Endothelial cell of umbilical vein (primary cell): ENCODE data around the gene CACNA1E. TPM values are rescaled to one million over a fixed set of nuclear protein-coding genes. Genes with fewer than 3 reads are reported as not detected.

ENCODE experiments used
- BruUV-seq: library from RNA; stranded (reverse); fragments of 400-500 nt; replicated peaks from 2 replicates; lab custom pipeline; 2021; lab: Mats Ljungman, UMichigan
- CTCF ChIA-PET: fragments of 300-600, 350-600 bp; sonication (Branson Sonifier 250); formaldehyde crosslinking; loops from one replicate; lab custom pipeline; 2021; ENCODE audit warnings: antibody characterized with exemption, inconsistent platforms; lab: Charles Lee
- POLR2A ChIA-PET: fragments of 300-600, 350-600 bp; sonication (Branson Sonifier 250); formaldehyde crosslinking; loops from one replicate; lab custom pipeline; 2021; ENCODE audit warnings: antibody characterized with exemption, inconsistent platforms; lab: Charles Lee
- DNase-seq: peaks from one replicate; pipeline ENCODE4 v3.0.0-alpha.2; 2011; ENCODE audit warnings: low read depth, low spot score
- FAIRE-seq: peaks from 2 replicates; lab custom pipeline; 2011; peaks lifted over from hg19 to GRCh38; lab: Jason Lieb, UNC
- H2AFZ ChIP-seq: 2 replicates; pipeline ENCODE4 v1.6.0; 2012; ENCODE audit warnings: low read depth, low read length, control low read depth, inconsistent platforms
- H3K27ac ChIP-seq: 2 replicates; pipeline ENCODE4 v1.5.1; 2011; ENCODE audit warnings: low read depth, mild to moderate bottlenecking, control low read depth, low read length, moderate library complexity; ENCODE audit not compliant: insufficient read depth
- H3K27me3 ChIP-seq, 2 experiments: 2 replicates each; pipeline versions ENCODE4 v1.6.0 to v1.6.1; 2011; ENCODE audit warnings: low read length in 2 of 2, mixed read lengths in 1 of 2; ENCODE audit not compliant: control insufficient read depth in 2 of 2, insufficient read depth in 2 of 2
- H3K36me3 ChIP-seq, 2 experiments: 2 replicates in 1 of 2; 3 replicates in 1 of 2; pipeline ENCODE4 v1.5.1; 2011; ENCODE audit warnings: low read length in 2 of 2, mild to moderate bottlenecking in 1 of 2, moderate library complexity in 1 of 2; ENCODE audit not compliant: control insufficient read depth in 2 of 2, insufficient read depth in 2 of 2; ENCODE audit errors: extremely low read depth in 1 of 2
- H3K4me1 ChIP-seq: 3 replicates; pipeline ENCODE4 v1.5.1; 2011; ENCODE audit warnings: mild to moderate bottlenecking, low read length; ENCODE audit not compliant: control insufficient read depth, insufficient read depth; ENCODE audit errors: extremely low read depth
- H3K4me2 ChIP-seq: 2 replicates; pipeline ENCODE4 v1.6.1; 2011; ENCODE audit warnings: low read length, control low read depth, mixed read lengths; ENCODE audit not compliant: insufficient read depth
- H3K4me3 ChIP-seq, 3 experiments: fragments of 200-600 bp in 1 of 3; sonication (generic), shearing (Covaris generic) in 1 of 3; replicated peaks in 1 of 3; 2 replicates each; pipeline ENCODE4 v1.5.1; 2011 to 2016; ENCODE audit warnings: control low read depth in 3 of 3, low read length in 3 of 3, mild to moderate bottlenecking in 2 of 3, inconsistent platforms in 1 of 3, low read depth in 1 of 3, moderate library complexity in 1 of 3; ENCODE audit not compliant: insufficient read depth in 1 of 3
- H3K79me2 ChIP-seq: 2 replicates; pipeline ENCODE4 v1.6.0; 2012; ENCODE audit warnings: low read length, inconsistent platforms; ENCODE audit not compliant: control insufficient read depth, insufficient read depth
- H3K9ac ChIP-seq: replicated peaks from 2 replicates; pipeline ENCODE3; 2011; ENCODE audit warnings: low read length, control low read depth; ENCODE audit not compliant: insufficient read depth; ENCODE audit errors: extremely low read depth
- H3K9me1 ChIP-seq: replicated peaks from 3 replicates; pipeline ENCODE4 v1.6.0; 2011; ENCODE audit warnings: mild to moderate bottlenecking, low read length; ENCODE audit not compliant: control insufficient read depth, insufficient read depth; ENCODE audit errors: extremely low read depth
- H3K9me3 ChIP-seq: replicated peaks from 2 replicates; pipeline ENCODE4 v1.5.1; 2012; ENCODE audit warnings: low read length, inconsistent platforms; ENCODE audit not compliant: control insufficient read depth, insufficient read depth
- H4K20me1 ChIP-seq: replicated peaks from 2 replicates; pipeline ENCODE3; 2011; ENCODE audit warnings: mild to moderate bottlenecking, low read length; ENCODE audit not compliant: control insufficient read depth, insufficient read depth; ENCODE audit errors: extremely low read depth
- CTCF ChIP-seq, 2 donors: IDR thresholded peaks; 1 replicate in 1 of 2; 2 replicates in 1 of 2; pipeline ENCODE4 v1.5.1; 2011; ENCODE audit warnings: low read length in 2 of 2, mild to moderate bottlenecking in 2 of 2, moderate library complexity in 2 of 2, control low read depth in 1 of 2, inconsistent platforms in 1 of 2, low read depth in 1 of 2; ENCODE audit not compliant: insufficient read depth in 1 of 2; ENCODE audit errors: extremely low read depth in 1 of 2
- EZH2 ChIP-seq: IDR thresholded peaks from 2 replicates; pipeline ENCODE4 v1.6.1; 2012; ENCODE audit warnings: borderline replicate concordance, low read depth, mild to moderate bottlenecking, moderate library complexity, low read length, inconsistent platforms; ENCODE audit not compliant: severe bottlenecking
- FOS ChIP-seq: IDR thresholded peaks from 2 replicates; pipeline ENCODE4 v1.6.1; 2011; ENCODE audit warnings: mild to moderate bottlenecking, low read length, moderate library complexity, borderline replicate concordance; ENCODE audit not compliant: insufficient read depth
- GATA2 ChIP-seq: IDR thresholded peaks from 2 replicates; pipeline ENCODE4 v1.7.0; 2011; ENCODE audit warnings: low read depth, mild to moderate bottlenecking, moderate library complexity, mixed read lengths, low read length; ENCODE audit not compliant: insufficient read length, insufficient read depth
- JUN ChIP-seq: IDR thresholded peaks from 2 replicates; pipeline ENCODE4 v1.6.1; 2011; ENCODE audit warnings: borderline replicate concordance, low read depth; ENCODE audit not compliant: insufficient read length, insufficient read depth
- MAX ChIP-seq: IDR thresholded peaks from 2 replicates; pipeline ENCODE4 v1.6.1; 2011; ENCODE audit not compliant: insufficient read depth, insufficient read length
- MYC ChIP-seq: IDR thresholded peaks from one replicate; pipeline ENCODE4 v1.6.1; 2011; ENCODE audit warnings: mild to moderate bottlenecking, low read depth, low read length
- POLR2A ChIP-seq: IDR thresholded peaks from 2 replicates; pipeline ENCODE4 v1.6.1; 2012; ENCODE audit warnings: low read depth, mild to moderate bottlenecking, control low read depth, low read length
- POLR2AphosphoS5 ChIP-seq: IDR thresholded peaks from 2 replicates; pipeline ENCODE4 v1.6.1; 2012; ENCODE audit warnings: low read depth, mild to moderate bottlenecking, control low read depth, low read length, moderate library complexity; ENCODE audit not compliant: insufficient read depth
- dilution Hi-C: fragments of 300-500 bp; cut with MboI; formaldehyde crosslinking; loops from one replicate; pipeline ENCODE4 v1.15.0; 2019; ENCODE audit warnings: low sequenced_read_pairs; ENCODE audit not compliant: extremely low pct_ligation_motif_present
- intact Hi-C: fragments of 100-400 bp; cut with micrococcal nuclease; formaldehyde crosslinking; loops from one replicate; pipeline ENCODE4 v1.10.0; 2022
- polyA plus RNA-seq, 4 experiments: library from polyadenylated mRNA; depleted of rRNA in 3 of 4; stranded (reverse) in 3 of 4; unstranded in 1 of 4; fragments of >200 nt; gene quantifications; 2 replicates each; pipeline versions ENCODE4 v1.2.1 to v1.2.3, GENCODE V29; 2011 to 2012; ENCODE audit warnings: missing spikeins in 1 of 4
- total RNA-seq: library from RNA; stranded (reverse); gene quantifications from 2 replicates; pipeline ENCODE4 v1.2.3, GENCODE V29; 2021

Gene CACNA1E
- total and polyA plus RNA-seq, 2 donors (not counting 3 experiments of a cell fraction or from before 2014, with no cell fraction given), result not detected

GRCh38 chr1:181645171-181645570, 161.9 kb downstream of the CACNA1E start:
- no peak overlapping the region for H3K4me2 ChIP-seq
- no TSS peak for BruUV-seq
- no peaks in the 10 kb centered on the region for H3K9me1 ChIP-seq
- no peak for TF ChIP-seq POLR2A
- no peak for TF ChIP-seq GATA2
- TF ChIP-seq MAX, result no peak
- no peak for TF ChIP-seq EZH2
- no peak for TF ChIP-seq POLR2AphosphoS5
- TF ChIP-seq CTCF (IDR thresholded peaks at IDR 0.05; ENCODE audit: extremely low read depth in 1 of 2, insufficient read depth in 1 of 2, low read depth in 1 of 2, low read length in 2 of 2), result no peak
- no peak for TF ChIP-seq FOS
- TF ChIP-seq JUN, result no peak
- no peak for TF ChIP-seq MYC
- H2AFZ ChIP-seq, result no peak overlapping the region
- H4K20me1 ChIP-seq, result no peaks in the 10 kb centered on the region
- FAIRE-seq, result no peak
- peaks cover 6% of the 10 kb centered on the region for H3K9me3 ChIP-seq
- H3K27ac ChIP-seq, result no peak overlapping the region
- ChIA-PET POLR2A (no interaction called here), CTCF (no interaction called here)
- H3K4me1 ChIP-seq, result no peaks in the 10 kb centered on the region
- H3K36me3 ChIP-seq, result no peaks in the 10 kb centered on the region
- intact Hi-C loops, result no loop called here
- H3K27me3 ChIP-seq, result no peaks in the 10 kb centered on the region
- no peak overlapping the region for H3K4me3 ChIP-seq
- no peak for DNase-seq
- dilution Hi-C loops, result no loop called here
- H3K9ac ChIP-seq, result no peak overlapping the region
- H3K79me2 ChIP-seq, result no peaks in the 10 kb centered on the region
